HL-60 (cell line): Measurements from ENCODE around the gene E2F4.

Experiments
- DNase-seq, 2 experiments: peaks; one replicate each; pipeline ENCODE4 v3.0.0-alpha.2; 2010 to 2020; ENCODE audit warnings: low read depth in 1 of 2, low spot score in 1 of 2
- H3K27ac ChIP-seq: fragments of 250-450 bp; sonication (Bioruptor Pico); replicated peaks from 2 replicates; pipeline ENCODE4 v1.5.1; 2020; ENCODE audit warnings: mild to moderate bottlenecking, moderate library complexity
- H3K27me3 ChIP-seq: fragments of 250-450 bp; sonication (Bioruptor Pico); 2 replicates; pipeline ENCODE4 v1.5.1; 2021; ENCODE audit warnings: mild to moderate bottlenecking, moderate library complexity; ENCODE audit not compliant: insufficient read depth, poor library complexity, severe bottlenecking
- H3K4me3 ChIP-seq: replicated peaks from 2 replicates; pipeline ENCODE4 v1.5.1; 2011; ENCODE audit warnings: mild to moderate bottlenecking, control low read depth, low read length; ENCODE audit not compliant: insufficient read depth
- GABPA ChIP-seq: IDR thresholded peaks from 2 replicates; pipeline ENCODE4 v1.6.1; 2012; ENCODE audit warnings: low read depth
- POLR2AphosphoS5 ChIP-seq: IDR thresholded peaks from 2 replicates; pipeline ENCODE4 v1.6.1; 2012; ENCODE audit warnings: low read depth
- SPI1 ChIP-seq: IDR thresholded peaks from 2 replicates; pipeline ENCODE4 v1.6.1; 2012; ENCODE audit warnings: low read depth, mild to moderate bottlenecking, borderline replicate concordance
- TF ChIP-seq, protein P1 (sequence below): IDR thresholded peaks from one replicate; pipeline ENCODE4 v1.5.1; 2011; ENCODE audit warnings: low read length, control low read depth, inconsistent platforms; ENCODE audit not compliant: insufficient read depth
- TF ChIP-seq, protein P2 (sequence below): IDR thresholded peaks from 2 replicates; pipeline ENCODE4 v1.6.1; 2012; ENCODE audit warnings: low read depth; ENCODE audit not compliant: insufficient replicate concordance

E2F4 gene

DNA sequence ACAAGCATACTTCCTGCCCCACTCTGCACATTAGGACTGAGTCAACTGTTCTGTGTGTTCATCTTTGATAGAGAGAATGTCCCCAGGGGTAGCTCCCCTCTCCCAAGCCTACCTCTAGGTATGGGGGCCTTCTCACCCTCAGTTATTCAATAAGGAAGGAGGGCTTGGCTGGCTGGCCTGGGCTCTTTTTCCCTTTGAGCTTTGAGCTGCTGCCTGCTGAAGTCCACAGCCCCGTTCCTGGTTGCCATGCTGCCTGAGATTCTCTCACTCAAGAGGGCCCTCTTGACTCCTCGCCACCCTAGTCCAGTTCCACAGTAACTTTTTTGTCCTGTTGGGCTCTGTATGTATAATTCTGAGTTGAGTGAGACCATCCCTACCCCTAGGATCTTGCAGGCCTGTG, 46.2 kb upstream of the E2F4 start:
- Histone ChIP-seq H3K27me3 (peaks cover 5% of the 10 kb centered on the region), H3K27ac (no peak overlapping the region), H3K4me3 (no peak overlapping the region)
- TF ChIP-seq, protein P1, sequence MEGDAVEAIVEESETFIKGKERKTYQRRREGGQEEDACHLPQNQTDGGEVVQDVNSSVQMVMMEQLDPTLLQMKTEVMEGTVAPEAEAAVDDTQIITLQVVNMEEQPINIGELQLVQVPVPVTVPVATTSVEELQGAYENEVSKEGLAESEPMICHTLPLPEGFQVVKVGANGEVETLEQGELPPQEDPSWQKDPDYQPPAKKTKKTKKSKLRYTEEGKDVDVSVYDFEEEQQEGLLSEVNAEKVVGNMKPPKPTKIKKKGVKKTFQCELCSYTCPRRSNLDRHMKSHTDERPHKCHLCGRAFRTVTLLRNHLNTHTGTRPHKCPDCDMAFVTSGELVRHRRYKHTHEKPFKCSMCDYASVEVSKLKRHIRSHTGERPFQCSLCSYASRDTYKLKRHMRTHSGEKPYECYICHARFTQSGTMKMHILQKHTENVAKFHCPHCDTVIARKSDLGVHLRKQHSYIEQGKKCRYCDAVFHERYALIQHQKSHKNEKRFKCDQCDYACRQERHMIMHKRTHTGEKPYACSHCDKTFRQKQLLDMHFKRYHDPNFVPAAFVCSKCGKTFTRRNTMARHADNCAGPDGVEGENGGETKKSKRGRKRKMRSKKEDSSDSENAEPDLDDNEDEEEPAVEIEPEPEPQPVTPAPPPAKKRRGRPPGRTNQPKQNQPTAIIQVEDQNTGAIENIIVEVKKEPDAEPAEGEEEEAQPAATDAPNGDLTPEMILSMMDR: no peak
- TF ChIP-seq GABPA (no peak), SPI1 (no peak), POLR2AphosphoS5 (no peak)
- TF ChIP-seq, protein P2, sequence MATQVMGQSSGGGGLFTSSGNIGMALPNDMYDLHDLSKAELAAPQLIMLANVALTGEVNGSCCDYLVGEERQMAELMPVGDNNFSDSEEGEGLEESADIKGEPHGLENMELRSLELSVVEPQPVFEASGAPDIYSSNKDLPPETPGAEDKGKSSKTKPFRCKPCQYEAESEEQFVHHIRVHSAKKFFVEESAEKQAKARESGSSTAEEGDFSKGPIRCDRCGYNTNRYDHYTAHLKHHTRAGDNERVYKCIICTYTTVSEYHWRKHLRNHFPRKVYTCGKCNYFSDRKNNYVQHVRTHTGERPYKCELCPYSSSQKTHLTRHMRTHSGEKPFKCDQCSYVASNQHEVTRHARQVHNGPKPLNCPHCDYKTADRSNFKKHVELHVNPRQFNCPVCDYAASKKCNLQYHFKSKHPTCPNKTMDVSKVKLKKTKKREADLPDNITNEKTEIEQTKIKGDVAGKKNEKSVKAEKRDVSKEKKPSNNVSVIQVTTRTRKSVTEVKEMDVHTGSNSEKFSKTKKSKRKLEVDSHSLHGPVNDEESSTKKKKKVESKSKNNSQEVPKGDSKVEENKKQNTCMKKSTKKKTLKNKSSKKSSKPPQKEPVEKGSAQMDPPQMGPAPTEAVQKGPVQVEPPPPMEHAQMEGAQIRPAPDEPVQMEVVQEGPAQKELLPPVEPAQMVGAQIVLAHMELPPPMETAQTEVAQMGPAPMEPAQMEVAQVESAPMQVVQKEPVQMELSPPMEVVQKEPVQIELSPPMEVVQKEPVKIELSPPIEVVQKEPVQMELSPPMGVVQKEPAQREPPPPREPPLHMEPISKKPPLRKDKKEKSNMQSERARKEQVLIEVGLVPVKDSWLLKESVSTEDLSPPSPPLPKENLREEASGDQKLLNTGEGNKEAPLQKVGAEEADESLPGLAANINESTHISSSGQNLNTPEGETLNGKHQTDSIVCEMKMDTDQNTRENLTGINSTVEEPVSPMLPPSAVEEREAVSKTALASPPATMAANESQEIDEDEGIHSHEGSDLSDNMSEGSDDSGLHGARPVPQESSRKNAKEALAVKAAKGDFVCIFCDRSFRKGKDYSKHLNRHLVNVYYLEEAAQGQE: no peak
- DNase-seq: no peak

DNA sequence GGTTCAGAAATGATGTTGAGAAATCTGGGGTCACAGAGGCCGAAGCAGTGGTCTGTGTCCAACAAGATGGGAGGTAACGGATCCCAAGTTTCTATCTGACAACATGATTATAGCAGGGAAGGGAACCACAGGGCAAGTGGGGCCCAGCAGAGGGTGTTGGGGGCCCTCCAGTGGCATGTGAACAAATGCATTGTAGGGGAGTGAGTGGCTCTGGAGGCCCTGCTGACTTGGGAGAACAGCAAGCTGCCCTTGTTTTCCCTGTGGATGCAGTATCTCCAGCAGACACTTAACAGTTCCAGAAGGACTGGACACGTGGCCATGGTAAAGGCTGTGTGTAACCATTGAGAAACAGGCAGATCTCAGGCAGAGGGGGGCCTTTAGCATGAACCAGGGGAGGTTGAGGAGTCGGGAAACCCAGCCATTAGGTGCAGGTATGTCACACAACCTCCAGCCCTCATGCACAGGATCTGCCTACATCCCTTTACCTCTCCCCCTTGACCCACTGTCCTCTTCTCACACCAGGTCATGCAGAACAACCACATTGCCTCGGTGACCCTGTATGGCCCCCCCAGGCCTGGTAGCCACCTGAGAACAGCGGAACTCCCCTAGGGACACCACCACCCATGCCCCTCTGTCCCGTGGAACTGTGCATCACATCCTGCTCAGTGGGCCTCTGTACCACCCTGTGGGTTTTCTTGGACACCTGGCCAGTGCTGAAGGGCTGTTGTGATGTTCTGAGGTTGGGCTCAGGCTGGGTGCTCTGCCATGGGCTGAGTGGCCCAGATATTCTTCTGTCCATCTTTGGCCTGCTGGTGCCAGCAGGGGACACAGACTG, 45.2 kb upstream of the E2F4 start:
- H3K27ac ChIP-seq: no peak overlapping the region
- TF ChIP-seq SPI1 (no peak), GABPA (no peak), POLR2AphosphoS5 (no peak)
- TF ChIP-seq, protein P2: no peak
- TF ChIP-seq, protein P1: no peak
- no peak for DNase-seq
- no peak overlapping the region for H3K4me3 ChIP-seq
- H3K27me3 ChIP-seq: peaks cover 14% of the 10 kb centered on the region

DNA sequence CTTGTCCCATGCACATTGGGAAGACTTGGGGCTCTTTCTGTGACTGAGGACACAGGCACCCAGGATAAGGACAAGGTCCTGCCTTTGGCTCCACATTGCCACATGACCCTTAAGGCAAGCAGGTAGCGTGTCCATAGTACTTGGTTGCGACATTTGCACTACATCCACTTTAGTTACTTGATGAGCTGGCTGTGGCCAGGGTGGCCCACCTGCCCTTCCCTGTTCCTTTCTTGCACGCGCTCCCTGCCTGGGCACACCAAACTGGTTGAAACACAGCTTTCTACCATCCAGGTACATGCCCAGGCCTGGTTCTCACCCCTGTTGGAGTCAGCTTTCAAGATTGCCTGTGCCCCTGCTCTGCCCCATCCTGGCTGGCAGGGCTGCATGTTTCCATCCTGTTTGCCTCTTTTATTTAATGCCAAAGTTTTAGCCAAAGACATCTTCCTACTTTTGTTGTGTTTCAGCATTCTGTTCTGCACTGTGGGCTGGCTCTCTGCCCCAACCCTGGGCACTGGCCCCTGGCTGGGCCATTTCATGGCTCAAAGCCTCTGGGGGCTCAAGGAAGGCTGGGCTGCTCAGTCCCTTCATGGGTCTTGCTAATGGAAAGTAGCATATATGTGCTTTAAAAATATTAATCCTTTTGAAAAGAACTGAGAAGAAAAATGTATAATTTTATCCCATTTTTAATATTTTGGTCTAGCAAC, 44.4 kb upstream of the E2F4 start:
- no peak for DNase-seq
- Histone ChIP-seq H3K27ac (no peak overlapping the region), H3K4me3 (no peak overlapping the region), H3K27me3 (peaks cover 14% of the 10 kb centered on the region)
- no peak for TF ChIP-seq POLR2AphosphoS5
- no peak for TF ChIP-seq SPI1
- TF ChIP-seq, protein P1: no peak
